Neutrophil (primary cell): ENCODE measurements around the gene CHRNB1.

ENCODE experiments used
- H3K27ac ChIP-seq: fragments of 200-600 bp; sonication (generic); 2 replicates; pipeline ENCODE4 v1.5.1; 2016; ENCODE audit warnings: mild to moderate bottlenecking, moderate library complexity
- H3K27me3 ChIP-seq: fragments of 200-600 bp; sonication (generic); 2 replicates; pipeline ENCODE4 v1.6.0; 2016; ENCODE audit warnings: mild to moderate bottlenecking
- H3K36me3 ChIP-seq: fragments of 200-600 bp; sonication (generic); 2 replicates; pipeline ENCODE4 v1.5.1; 2017
- H3K4me1 ChIP-seq, 2 experiments: fragments of 200-600 bp in 1 of 2; sonication (generic) in 1 of 2; 1 replicate in 1 of 2; 2 replicates in 1 of 2; pipeline versions ENCODE4 v1.5.1 to v1.6.1; 2013 to 2016; ENCODE audit warnings: low read depth in 1 of 2, low read length in 1 of 2, mild to moderate bottlenecking in 1 of 2, moderate library complexity in 1 of 2; ENCODE audit not compliant: control insufficient read depth in 1 of 2, insufficient read depth in 1 of 2
- H3K4me3 ChIP-seq, 2 experiments: fragments of 200-600 bp in 1 of 2; sonication (generic) in 1 of 2; 1 replicate in 1 of 2; 2 replicates in 1 of 2; pipeline ENCODE4 v1.5.1; 2013 to 2016; ENCODE audit warnings: low read depth in 1 of 2, low read length in 1 of 2, mild to moderate bottlenecking in 1 of 2, moderate library complexity in 1 of 2
- H3K9me3 ChIP-seq: fragments of 200-600 bp; sonication (generic); 2 replicates; pipeline ENCODE4 v1.5.1; 2016
- CTCF ChIP-seq: fragments of 200-600 bp; sonication (generic); IDR thresholded peaks from 2 replicates; pipeline ENCODE4 v1.5.1; 2016; ENCODE audit warnings: antibody characterized with exemption

The CHRNB1 gene

GRCh38 chr17:7417056-7417655 lies 27.7 kb upstream of the CHRNB1 start:
- H3K27me3 ChIP-seq, result no peaks in the 10 kb centered on the region
- H3K36me3 ChIP-seq, result no peaks in the 10 kb centered on the region
- no peaks in the 10 kb centered on the region for H3K9me3 ChIP-seq
- no peak for TF ChIP-seq CTCF
- H3K4me3 ChIP-seq, result no peak overlapping the region
- H3K27ac ChIP-seq, result no peak overlapping the region
- no peaks in the 10 kb centered on the region for H3K4me1 ChIP-seq

GRCh38 chr17:7418472-7419152 lies 26.2 kb upstream of the CHRNB1 start:
- no peaks in the 10 kb centered on the region for H3K9me3 ChIP-seq
- no peak for TF ChIP-seq CTCF
- no peaks in the 10 kb centered on the region for H3K27me3 ChIP-seq
- H3K27ac ChIP-seq, result no peak overlapping the region
- H3K4me1 ChIP-seq, result no peaks in the 10 kb centered on the region
- no peak overlapping the region for H3K4me3 ChIP-seq
- no peaks in the 10 kb centered on the region for H3K36me3 ChIP-seq

GRCh38 chr17:7419819-7420610 lies 24.8 kb upstream of the CHRNB1 start, which contains the start of gene SPEM1:
SPEM1 (plus strand) TSS chr17:7420324; CDS start chr17:7420385, 61 bp downstream.
- Histone ChIP-seq H3K4me1 (no peaks in the 10 kb centered on the region), H3K36me3 (no peaks in the 10 kb centered on the region), H3K4me3 (no peak within 1 kb of the TSS), H3K9me3 (no peaks in the 10 kb centered on the region), H3K27ac (no peak within 1 kb of the TSS), H3K27me3 (no peaks in the 10 kb centered on the region)
- TF ChIP-seq CTCF, result no peak

- Histone ChIP-seq H3K27ac (no peak overlapping the region), H3K4me1 (no peaks in the 10 kb centered on the region), H3K4me3 (no peak overlapping the region)
Observed at GRCh38 chr17:7421186-7421585, 23.7 kb upstream of the CHRNB1 start.

GRCh38 chr17:7423679-7424078 lies 21.2 kb upstream of the CHRNB1 start:
- no peak overlapping the region for H3K4me3 ChIP-seq
- H3K27ac ChIP-seq, result no peak overlapping the region
- TF ChIP-seq CTCF, result no peak
- no peaks in the 10 kb centered on the region for H3K9me3 ChIP-seq
- H3K27me3 ChIP-seq, result no peaks in the 10 kb centered on the region
- H3K36me3 ChIP-seq, result no peaks in the 10 kb centered on the region
- H3K4me1 ChIP-seq, result no peaks in the 10 kb centered on the region

More at GRCh38 chr17:7421186-7421585, 23.7 kb upstream of the CHRNB1 start:
- Histone ChIP-seq H3K9me3 (no peaks in the 10 kb centered on the region), H3K27me3 (no peaks in the 10 kb centered on the region), H3K36me3 (no peaks in the 10 kb centered on the region)
- TF ChIP-seq CTCF, result no peak
